ENCODE data around the gene MPHOSPH8.

MPHOSPH8 gene

GRCh38 chr13:19591864-19592263, 41.6 kb upstream of the MPHOSPH8 start:
- Histone ChIP-seq H3K56ac (ENCODE audit: low read length) (no peak overlapping the region), H3K4me2 (ENCODE audit: low read length) (no peak overlapping the region), H3K4me3 (ENCODE audit: low read length) (no peak overlapping the region), H2AK5ac (ENCODE audit: low read length) (no peak overlapping the region), H3K9ac (ENCODE audit: low read length) (no peak overlapping the region), H4K5ac (ENCODE audit: low read length) (no peak overlapping the region), H3K27ac (ENCODE audit: low read depth, low read length) (no peak overlapping the region), H3K4ac (ENCODE audit: low read depth, low read length) (no peak overlapping the region), H3K79me1 (ENCODE audit: low read length) (no peaks in the 10 kb centered on the region), H3K4me1 (ENCODE audit: control insufficient read depth, low read depth, low read length) (no peaks in the 10 kb centered on the region), H2BK15ac (replicated peaks; ENCODE audit: low read depth) (no peak overlapping the region), H3K27me3 (ENCODE audit: insufficient read depth, low read length, poor library complexity) (no peaks in the 10 kb centered on the region), H3K18ac (ENCODE audit: low read length) (no peak overlapping the region), H3K23ac (ENCODE audit: low read length) (no peak overlapping the region), H2BK120ac (ENCODE audit: low read depth, low read length) (no peak overlapping the region), H3K79me2 (ENCODE audit: control insufficient read depth, insufficient read depth, low read length) (no peaks in the 10 kb centered on the region), H4K8ac (ENCODE audit: low read depth, low read length) (no peak overlapping the region), H3K36me3 (ENCODE audit: control insufficient read depth, insufficient read depth, low read length) (no peaks in the 10 kb centered on the region), H2BK5ac (ENCODE audit: low read length) (no peak overlapping the region)
- no CpG with 5 or more reads among the region's 7 CpGs for WGBS (ENCODE audit: extremely low coverage, insufficient coverage, low lambda C conversion rate)
- DNase-seq, result no peak

GRCh38 chr13:19592657-19593180, 40.7 kb upstream of the MPHOSPH8 start:
- Histone ChIP-seq H3K4ac (ENCODE audit: low read depth, low read length) (no peak overlapping the region), H3K27ac (ENCODE audit: low read depth, low read length) (no peak overlapping the region), H2BK5ac (ENCODE audit: low read length) (no peak overlapping the region), H2BK15ac (replicated peaks; ENCODE audit: low read depth) (no peak overlapping the region), H3K4me3 (ENCODE audit: low read length) (no peak overlapping the region), H2BK120ac (ENCODE audit: low read depth, low read length) (no peak overlapping the region), H3K27me3 (ENCODE audit: insufficient read depth, low read length, poor library complexity) (no peaks in the 10 kb centered on the region), H3K9ac (ENCODE audit: low read length) (no peak overlapping the region), H3K4me1 (ENCODE audit: control insufficient read depth, low read depth, low read length) (no peaks in the 10 kb centered on the region), H3K23ac (ENCODE audit: low read length) (no peak overlapping the region), H4K5ac (ENCODE audit: low read length) (no peak overlapping the region), H3K79me2 (ENCODE audit: control insufficient read depth, insufficient read depth, low read length) (no peaks in the 10 kb centered on the region), H2AK5ac (ENCODE audit: low read length) (no peak overlapping the region), H3K79me1 (ENCODE audit: low read length) (no peaks in the 10 kb centered on the region), H3K4me2 (ENCODE audit: low read length) (no peak overlapping the region), H4K8ac (ENCODE audit: low read depth, low read length) (no peak overlapping the region), H3K36me3 (ENCODE audit: control insufficient read depth, insufficient read depth, low read length) (no peaks in the 10 kb centered on the region), H3K18ac (ENCODE audit: low read length) (no peak overlapping the region), H3K56ac (ENCODE audit: low read length) (no peak overlapping the region)
- no CpG with 5 or more reads among the region's 1 CpG for WGBS (ENCODE audit: extremely low coverage, insufficient coverage, low lambda C conversion rate)
- no peak for DNase-seq

- no peak for DNase-seq
- Histone ChIP-seq H2BK120ac (ENCODE audit: low read depth, low read length) (no peak overlapping the region), H3K4me3 (ENCODE audit: low read length) (no peak overlapping the region), H3K27ac (ENCODE audit: low read depth, low read length) (no peak overlapping the region), H3K36me3 (ENCODE audit: control insufficient read depth, insufficient read depth, low read length) (no peaks in the 10 kb centered on the region), H3K79me2 (ENCODE audit: control insufficient read depth, insufficient read depth, low read length) (no peaks in the 10 kb centered on the region), H3K23ac (ENCODE audit: low read length) (no peak overlapping the region), H3K56ac (ENCODE audit: low read length) (no peak overlapping the region), H2BK15ac (replicated peaks; ENCODE audit: low read depth) (no peak overlapping the region), H3K9ac (ENCODE audit: low read length) (no peak overlapping the region), H3K4me1 (ENCODE audit: control insufficient read depth, low read depth, low read length) (no peaks in the 10 kb centered on the region), H3K18ac (ENCODE audit: low read length) (no peak overlapping the region), H3K79me1 (ENCODE audit: low read length) (no peaks in the 10 kb centered on the region), H3K4ac (ENCODE audit: low read depth, low read length) (no peak overlapping the region), H4K8ac (ENCODE audit: low read depth, low read length) (no peak overlapping the region), H3K4me2 (ENCODE audit: low read length) (no peak overlapping the region), H3K27me3 (ENCODE audit: insufficient read depth, low read length, poor library complexity) (no peaks in the 10 kb centered on the region), H2BK5ac (ENCODE audit: low read length) (no peak overlapping the region), H4K5ac (ENCODE audit: low read length) (no peak overlapping the region), H2AK5ac (ENCODE audit: low read length) (no peak overlapping the region)
- WGBS (ENCODE audit: extremely low coverage, insufficient coverage, low lambda C conversion rate), result no CpG with 5 or more reads among the region's 3 CpGs
Measured at GRCh38 chr13:19596086-19596485, 37.4 kb upstream of the MPHOSPH8 start.

- Histone ChIP-seq H3K4me3 (ENCODE audit: low read length) (no peak overlapping the region), H2AK5ac (ENCODE audit: low read length) (no peak overlapping the region), H3K4me2 (ENCODE audit: low read length) (no peak overlapping the region), H4K8ac (ENCODE audit: low read depth, low read length) (no peak overlapping the region), H2BK120ac (ENCODE audit: low read depth, low read length) (no peak overlapping the region), H3K9ac (ENCODE audit: low read length) (no peak overlapping the region), H2BK15ac (replicated peaks; ENCODE audit: low read depth) (no peak overlapping the region), H3K56ac (ENCODE audit: low read length) (no peak overlapping the region), H3K23ac (ENCODE audit: low read length) (no peak overlapping the region), H2BK5ac (ENCODE audit: low read length) (no peak overlapping the region), H3K79me1 (ENCODE audit: low read length) (no peaks in the 10 kb centered on the region), H3K18ac (ENCODE audit: low read length) (no peak overlapping the region), H3K36me3 (ENCODE audit: control insufficient read depth, insufficient read depth, low read length) (no peaks in the 10 kb centered on the region), H3K27me3 (ENCODE audit: insufficient read depth, low read length, poor library complexity) (no peaks in the 10 kb centered on the region), H3K4ac (ENCODE audit: low read depth, low read length) (no peak overlapping the region), H3K27ac (ENCODE audit: low read depth, low read length) (no peak overlapping the region), H3K79me2 (ENCODE audit: control insufficient read depth, insufficient read depth, low read length) (no peaks in the 10 kb centered on the region), H4K5ac (ENCODE audit: low read length) (no peak overlapping the region), H3K4me1 (ENCODE audit: control insufficient read depth, low read depth, low read length) (no peaks in the 10 kb centered on the region)
- WGBS (ENCODE audit: extremely low coverage, insufficient coverage, low lambda C conversion rate), result no CpG with 5 or more reads among the region's 6 CpGs
- DNase-seq, result no peak
Measured at GRCh38 chr13:19596960-19597361, 36.5 kb upstream of the MPHOSPH8 start.

- Histone ChIP-seq H3K79me1 (ENCODE audit: low read length) (no peaks in the 10 kb centered on the region), H3K27ac (ENCODE audit: low read depth, low read length) (no peak overlapping the region), H3K79me2 (ENCODE audit: control insufficient read depth, insufficient read depth, low read length) (no peaks in the 10 kb centered on the region), H3K4me3 (ENCODE audit: low read length) (no peak overlapping the region), H4K5ac (ENCODE audit: low read length) (no peak overlapping the region), H3K9ac (ENCODE audit: low read length) (no peak overlapping the region), H3K4ac (ENCODE audit: low read depth, low read length) (no peak overlapping the region), H3K27me3 (ENCODE audit: insufficient read depth, low read length, poor library complexity) (no peaks in the 10 kb centered on the region), H3K4me2 (ENCODE audit: low read length) (no peak overlapping the region), H2BK5ac (ENCODE audit: low read length) (no peak overlapping the region), H3K56ac (ENCODE audit: low read length) (no peak overlapping the region), H4K8ac (ENCODE audit: low read depth, low read length) (no peak overlapping the region), H3K4me1 (ENCODE audit: control insufficient read depth, low read depth, low read length) (no peaks in the 10 kb centered on the region), H2AK5ac (ENCODE audit: low read length) (no peak overlapping the region), H3K18ac (ENCODE audit: low read length) (no peak overlapping the region), H3K23ac (ENCODE audit: low read length) (no peak overlapping the region), H2BK120ac (ENCODE audit: low read depth, low read length) (no peak overlapping the region), H3K36me3 (ENCODE audit: control insufficient read depth, insufficient read depth, low read length) (no peaks in the 10 kb centered on the region), H2BK15ac (replicated peaks; ENCODE audit: low read depth) (no peak overlapping the region)
- no CpG with 5 or more reads among the region's 5 CpGs for WGBS (ENCODE audit: extremely low coverage, insufficient coverage, low lambda C conversion rate)
- no peak for DNase-seq
Measured at GRCh38 chr13:19597523-19597922, 35.9 kb upstream of the MPHOSPH8 start.
